ENCODE measurements around the gene HESX1.

DNA sequence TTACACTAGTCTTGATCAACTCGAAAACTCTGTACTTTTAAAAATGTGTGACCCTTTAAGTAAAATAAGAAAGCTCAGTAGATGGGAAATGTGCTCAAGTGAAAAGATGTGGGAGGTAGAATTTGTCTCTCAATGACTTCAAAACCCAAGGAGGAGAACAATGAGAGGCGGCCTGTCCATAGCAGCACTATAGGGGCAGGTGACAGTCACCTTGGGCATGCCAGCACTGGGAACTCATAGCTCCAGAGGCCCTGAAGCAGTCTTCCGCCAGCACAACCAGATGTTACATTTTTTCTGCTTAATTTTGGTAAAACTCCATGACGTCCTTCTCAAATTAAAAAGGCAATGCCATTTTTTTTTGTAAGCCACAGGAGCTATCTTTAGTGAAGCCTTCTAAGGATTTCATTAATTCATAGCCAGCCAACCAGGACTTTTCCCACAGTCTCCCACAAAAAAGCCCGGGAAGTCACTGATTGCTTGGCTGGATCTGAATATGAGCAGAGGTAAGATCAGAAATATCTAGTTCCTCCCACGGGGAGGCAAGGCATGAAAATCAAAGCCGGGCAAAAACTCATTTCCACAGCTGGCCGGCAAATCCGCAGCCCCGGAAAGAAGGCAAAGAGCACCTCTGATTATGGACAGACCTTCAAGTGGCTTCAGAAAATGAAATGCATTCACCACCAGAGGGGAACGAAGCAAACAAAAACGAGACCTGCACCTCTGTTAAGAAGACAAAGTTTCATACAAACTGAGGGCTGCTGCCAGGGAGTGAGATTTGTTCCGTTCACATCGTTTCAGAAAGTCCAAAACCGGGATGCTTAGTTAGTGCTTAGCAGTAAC is 45.1 kb downstream of the HESX1 start:
- TF ChIP-seq, protein P1, sequence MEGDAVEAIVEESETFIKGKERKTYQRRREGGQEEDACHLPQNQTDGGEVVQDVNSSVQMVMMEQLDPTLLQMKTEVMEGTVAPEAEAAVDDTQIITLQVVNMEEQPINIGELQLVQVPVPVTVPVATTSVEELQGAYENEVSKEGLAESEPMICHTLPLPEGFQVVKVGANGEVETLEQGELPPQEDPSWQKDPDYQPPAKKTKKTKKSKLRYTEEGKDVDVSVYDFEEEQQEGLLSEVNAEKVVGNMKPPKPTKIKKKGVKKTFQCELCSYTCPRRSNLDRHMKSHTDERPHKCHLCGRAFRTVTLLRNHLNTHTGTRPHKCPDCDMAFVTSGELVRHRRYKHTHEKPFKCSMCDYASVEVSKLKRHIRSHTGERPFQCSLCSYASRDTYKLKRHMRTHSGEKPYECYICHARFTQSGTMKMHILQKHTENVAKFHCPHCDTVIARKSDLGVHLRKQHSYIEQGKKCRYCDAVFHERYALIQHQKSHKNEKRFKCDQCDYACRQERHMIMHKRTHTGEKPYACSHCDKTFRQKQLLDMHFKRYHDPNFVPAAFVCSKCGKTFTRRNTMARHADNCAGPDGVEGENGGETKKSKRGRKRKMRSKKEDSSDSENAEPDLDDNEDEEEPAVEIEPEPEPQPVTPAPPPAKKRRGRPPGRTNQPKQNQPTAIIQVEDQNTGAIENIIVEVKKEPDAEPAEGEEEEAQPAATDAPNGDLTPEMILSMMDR (IDR thresholded peaks at IDR 0.05), result no peak
- TF ChIP-seq POLR2A (IDR thresholded peaks at IDR 0.05), result no peak

Data from esophagus squamous epithelium (tissue), 4 donors.